Keratinocyte (primary cell): ENCODE data around the gene DTX3L.

Experiments used
- CTCF ChIP-seq, 3 experiments: IDR thresholded peaks in 1 of 3; conservative IDR thresholded peaks in 1 of 3; optimal IDR thresholded peaks in 1 of 3; 2 replicates in 2 of 3; 3 replicates in 1 of 3; pipeline versions ENCODE3 to v1.5.1; 2011; ENCODE audit warnings: low read length in 3 of 3, mild to moderate bottlenecking in 3 of 3, moderate library complexity in 2 of 3, control low read depth in 1 of 3, inconsistent platforms in 1 of 3; ENCODE audit not compliant: insufficient read depth in 2 of 3; ENCODE audit errors: extremely low read depth in 1 of 3
- EZH2 ChIP-seq: IDR thresholded peaks from one replicate; pipeline ENCODE4 v1.6.1; 2012; ENCODE audit warnings: inconsistent platforms, mild to moderate bottlenecking, low read length, moderate library complexity

GRCh38 chr3:122580470-122580869 is 16.3 kb downstream of the DTX3L start:
- TF ChIP-seq CTCF (optimal IDR thresholded peaks at IDR 0.05 in 1 of 3, IDR thresholded peaks at IDR 0.05 in 1 of 3, conservative IDR thresholded peaks at IDR 0.05 in 1 of 3; ENCODE audit: extremely low read depth in 1 of 3, insufficient read depth in 2 of 3, low read length in 3 of 3), result no peak
- TF ChIP-seq EZH2, result no peak
